ENCODE results near the gene SERPINA1. TPM values are rescaled to one million over a fixed set of nuclear protein-coding genes. Genes with fewer than 3 reads are reported as not detected.

SERPINA1 gene
- total RNA-seq, 2 donors from 2014 or later = 15.2 to 22.4 TPM

DNA sequence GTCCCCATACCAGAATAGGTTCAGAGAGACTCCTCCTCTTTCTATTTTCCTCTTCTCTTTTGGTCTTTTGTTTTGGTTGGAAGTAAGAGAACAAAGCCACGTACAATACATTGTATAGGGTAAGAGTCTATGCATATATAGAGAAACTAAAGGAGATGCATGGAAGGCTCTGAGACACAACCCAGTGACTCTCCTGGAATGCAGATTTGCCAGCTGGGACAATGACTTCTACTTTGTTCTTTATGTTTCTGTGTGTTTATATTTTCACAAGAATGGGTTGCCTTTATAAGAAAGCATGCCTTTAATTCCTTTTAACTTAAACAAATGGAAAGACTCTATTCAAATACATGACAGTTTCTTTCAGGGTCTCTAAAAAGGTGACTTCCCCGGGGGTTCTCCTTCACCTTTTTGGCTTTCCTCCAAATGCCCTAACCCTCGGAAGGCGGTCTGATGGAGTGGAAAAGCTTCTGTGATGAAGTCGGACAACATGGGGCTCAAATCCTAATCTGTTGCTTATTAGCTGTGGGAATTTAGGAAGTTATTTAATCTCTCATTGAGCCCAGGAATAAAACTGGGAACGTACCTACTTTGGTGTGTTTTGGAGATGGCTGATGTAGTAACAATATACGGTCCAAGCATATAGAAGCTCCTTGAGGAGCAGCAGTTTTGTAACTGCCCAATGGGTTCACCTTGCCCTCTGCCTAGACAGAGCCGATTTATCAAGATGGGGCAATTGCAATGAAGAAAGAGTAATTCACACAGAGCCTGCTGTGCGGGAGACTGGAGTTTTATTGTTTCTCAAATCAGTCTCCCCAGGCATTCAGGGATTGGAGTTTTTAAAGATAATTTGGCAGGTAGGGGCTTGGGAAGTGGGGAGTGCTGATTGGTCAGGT, 9.1 kb upstream of the SERPINA1 start:
- no peaks in the 10 kb centered on the region for H3K9me3 ChIP-seq
- H3K4me3 ChIP-seq = no peak overlapping the region
- TF ChIP-seq, protein P1, sequence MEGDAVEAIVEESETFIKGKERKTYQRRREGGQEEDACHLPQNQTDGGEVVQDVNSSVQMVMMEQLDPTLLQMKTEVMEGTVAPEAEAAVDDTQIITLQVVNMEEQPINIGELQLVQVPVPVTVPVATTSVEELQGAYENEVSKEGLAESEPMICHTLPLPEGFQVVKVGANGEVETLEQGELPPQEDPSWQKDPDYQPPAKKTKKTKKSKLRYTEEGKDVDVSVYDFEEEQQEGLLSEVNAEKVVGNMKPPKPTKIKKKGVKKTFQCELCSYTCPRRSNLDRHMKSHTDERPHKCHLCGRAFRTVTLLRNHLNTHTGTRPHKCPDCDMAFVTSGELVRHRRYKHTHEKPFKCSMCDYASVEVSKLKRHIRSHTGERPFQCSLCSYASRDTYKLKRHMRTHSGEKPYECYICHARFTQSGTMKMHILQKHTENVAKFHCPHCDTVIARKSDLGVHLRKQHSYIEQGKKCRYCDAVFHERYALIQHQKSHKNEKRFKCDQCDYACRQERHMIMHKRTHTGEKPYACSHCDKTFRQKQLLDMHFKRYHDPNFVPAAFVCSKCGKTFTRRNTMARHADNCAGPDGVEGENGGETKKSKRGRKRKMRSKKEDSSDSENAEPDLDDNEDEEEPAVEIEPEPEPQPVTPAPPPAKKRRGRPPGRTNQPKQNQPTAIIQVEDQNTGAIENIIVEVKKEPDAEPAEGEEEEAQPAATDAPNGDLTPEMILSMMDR (IDR thresholded peaks at IDR 0.05) = no peak
- peaks cover 0 to 8% of the 10 kb centered on the region in 2 donors for H3K4me1 ChIP-seq (ENCODE audit: control insufficient read depth in 1 of 2, low read depth in 2 of 2)
- H3K27ac ChIP-seq = no peak overlapping the region
- no peaks in the 10 kb centered on the region for H3K27me3 ChIP-seq (replicated peaks; ENCODE audit: insufficient read depth)
- ATAC-seq (ENCODE audit: insufficient number of reproducible peaks, low FRiP score, low read depth) (no peak), DNase-seq (ENCODE audit: low spot score) (no peak)
- no peaks in the 10 kb centered on the region for H3K36me3 ChIP-seq

DNA sequence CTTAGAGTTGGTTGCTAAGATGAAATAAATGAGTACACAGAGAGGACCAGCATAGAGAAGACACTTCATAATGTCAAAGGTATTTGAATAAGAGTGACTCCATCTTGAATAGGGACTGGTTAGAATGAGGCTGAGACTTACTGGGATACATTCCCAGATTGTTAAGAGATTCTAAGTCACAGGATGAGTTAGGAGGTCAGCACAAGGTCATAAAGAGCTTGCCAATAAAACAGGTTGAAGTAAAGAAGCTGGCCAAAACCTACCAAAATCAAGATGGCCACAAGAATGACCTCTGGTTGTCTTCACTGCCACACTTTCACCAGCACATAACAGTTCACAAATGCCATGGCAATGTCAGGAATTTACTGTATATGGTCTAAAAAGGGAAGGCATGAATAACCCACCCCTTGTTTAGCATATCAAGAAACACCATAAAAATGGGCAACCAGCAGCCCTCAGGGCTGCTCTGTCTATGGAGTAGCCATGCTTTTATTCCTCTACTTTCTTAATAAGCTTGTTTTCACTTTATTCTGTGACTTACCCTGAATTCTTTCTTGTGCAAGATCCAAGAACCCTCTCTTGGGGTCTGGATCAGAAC, 8.3 kb upstream of the SERPINA1 start:
- Histone ChIP-seq H3K9me3 (no peaks in the 10 kb centered on the region), H3K4me3 (no peak overlapping the region), H3K27me3 (replicated peaks; ENCODE audit: insufficient read depth) (no peaks in the 10 kb centered on the region), H3K27ac (no peak overlapping the region), H3K36me3 (no peaks in the 10 kb centered on the region), H3K4me1 (ENCODE audit: control insufficient read depth in 1 of 2, low read depth in 2 of 2) (peaks cover 0 to 8% of the 10 kb centered on the region in 2 donors)
- ATAC-seq (ENCODE audit: insufficient number of reproducible peaks, low FRiP score, low read depth) = no peak
- DNase-seq (ENCODE audit: low spot score) = no peak
- TF ChIP-seq, protein P1 (IDR thresholded peaks at IDR 0.05) = no peak

DNA sequence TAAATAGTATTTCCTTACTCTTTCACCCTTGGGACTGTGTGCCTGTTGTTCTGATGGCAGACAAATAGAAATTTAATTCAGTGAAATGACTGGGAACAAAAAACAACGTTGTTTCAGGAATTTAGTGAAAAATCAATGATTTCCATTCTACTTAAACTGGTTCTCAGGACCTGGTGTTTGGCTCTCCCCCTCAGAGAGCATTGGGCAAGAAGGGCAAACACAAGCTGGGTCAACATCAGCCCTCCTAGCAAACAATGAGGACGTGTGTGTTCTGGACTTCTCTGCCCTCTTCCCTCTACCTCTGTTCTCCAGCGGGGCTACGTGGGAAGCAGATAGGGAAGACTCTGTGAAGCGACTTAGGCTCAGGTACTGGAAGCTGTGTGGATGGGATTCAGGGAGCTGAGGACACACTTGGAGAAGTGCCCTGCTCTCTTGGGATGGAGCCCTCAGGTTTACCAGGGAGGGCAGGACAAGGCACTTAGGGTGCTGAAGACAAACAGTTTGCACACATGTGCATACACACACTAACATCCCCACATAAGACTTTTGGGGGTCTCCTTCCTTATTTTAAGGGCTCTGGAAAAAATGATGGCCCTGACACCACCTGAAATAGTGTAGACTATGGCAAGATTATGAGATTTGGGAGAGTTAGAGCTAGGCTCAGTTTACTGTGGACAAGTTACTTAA, 7.6 kb upstream of the SERPINA1 start:
- no peak for ATAC-seq (ENCODE audit: insufficient number of reproducible peaks, low FRiP score, low read depth)
- no peak overlapping the region for H3K27ac ChIP-seq

DNA sequence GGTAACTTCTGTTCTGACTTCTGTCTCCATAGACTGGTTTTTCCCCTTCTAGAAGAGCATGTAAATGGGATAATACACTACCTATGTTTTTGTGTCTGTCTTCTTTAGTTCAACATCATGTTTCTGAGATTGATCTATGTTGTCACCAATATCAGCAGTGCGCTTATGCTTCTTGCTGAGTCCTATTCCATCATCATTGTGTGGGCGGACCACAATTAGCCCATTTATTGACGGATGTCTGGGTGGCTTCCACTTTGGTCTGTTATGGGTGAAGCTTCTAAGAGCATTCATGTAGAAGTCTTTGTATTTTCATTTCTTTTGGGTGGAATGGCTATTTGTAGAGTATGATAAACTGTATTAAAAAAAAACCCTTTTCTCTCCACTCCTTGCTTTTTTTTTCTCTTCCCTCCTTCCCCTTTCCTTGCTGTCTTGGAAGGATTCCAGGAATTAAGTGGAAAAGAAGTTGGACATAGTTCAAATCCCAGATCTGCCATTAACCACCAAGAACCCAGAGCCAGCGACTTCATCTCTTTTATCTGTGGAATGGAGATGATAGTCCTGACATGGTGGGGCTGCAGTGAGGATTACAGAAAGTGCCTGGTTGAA, 7.0 kb upstream of the SERPINA1 start:
- no peak overlapping the region for H3K27ac ChIP-seq
- H3K4me1 ChIP-seq (ENCODE audit: control insufficient read depth in 1 of 2, low read depth in 2 of 2) = peaks cover 0 to 5% of the 10 kb centered on the region in 2 donors
- no peaks in the 10 kb centered on the region for H3K9me3 ChIP-seq
- TF ChIP-seq, protein P1 (IDR thresholded peaks at IDR 0.05) = no peak
- H3K4me3 ChIP-seq = no peak overlapping the region
- H3K27me3 ChIP-seq (replicated peaks; ENCODE audit: insufficient read depth) = no peaks in the 10 kb centered on the region
- DNase-seq (ENCODE audit: low spot score) (no peak), ATAC-seq (ENCODE audit: insufficient number of reproducible peaks, low FRiP score, low read depth) (no peak)
- H3K36me3 ChIP-seq = no peaks in the 10 kb centered on the region

More for the DNA sequence above, 7.6 kb upstream of the SERPINA1 start:
- peaks cover 0 to 8% of the 10 kb centered on the region in 2 donors for H3K4me1 ChIP-seq (ENCODE audit: control insufficient read depth in 1 of 2, low read depth in 2 of 2)
- no peaks in the 10 kb centered on the region for H3K36me3 ChIP-seq
- H3K27me3 ChIP-seq (replicated peaks; ENCODE audit: insufficient read depth) = no peaks in the 10 kb centered on the region
- TF ChIP-seq, protein P1 (IDR thresholded peaks at IDR 0.05) = no peak
- H3K9me3 ChIP-seq = no peaks in the 10 kb centered on the region
- H3K4me3 ChIP-seq = no peak overlapping the region
- DNase-seq (ENCODE audit: low spot score) = no peak
